NCI-H2227 (cell line): Measurements from ENCODE around the gene ATP2A3.

ENCODE experiments used
- DNase-seq: peaks from one replicate; lab custom pipeline; 2025; ENCODE audit not compliant: unreplicated experiment; lab: John Stamatoyannopoulos, UW

The ATP2A3 gene

DNA sequence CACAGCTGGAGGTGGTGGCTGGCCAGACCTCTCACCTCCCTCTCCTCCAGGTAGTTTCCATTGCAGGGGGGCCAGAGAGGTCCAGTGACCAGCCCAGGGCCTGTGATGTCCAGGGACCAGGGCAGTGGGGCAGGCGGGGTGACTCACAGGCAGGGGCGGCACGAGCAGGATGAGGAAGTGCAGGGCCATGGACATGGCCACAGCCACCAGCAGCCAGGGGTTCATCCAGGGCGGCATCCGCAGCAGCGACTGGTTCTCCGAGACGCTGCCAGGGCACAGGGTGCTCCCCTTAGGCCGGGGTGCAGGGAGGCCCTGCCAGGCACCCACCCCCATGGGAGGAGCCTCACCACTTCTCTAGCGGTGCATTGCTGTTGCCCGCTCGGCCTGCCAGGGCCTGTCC, 35.1 kb downstream of the ATP2A3 start:
- no peak for DNase-seq

DNA sequence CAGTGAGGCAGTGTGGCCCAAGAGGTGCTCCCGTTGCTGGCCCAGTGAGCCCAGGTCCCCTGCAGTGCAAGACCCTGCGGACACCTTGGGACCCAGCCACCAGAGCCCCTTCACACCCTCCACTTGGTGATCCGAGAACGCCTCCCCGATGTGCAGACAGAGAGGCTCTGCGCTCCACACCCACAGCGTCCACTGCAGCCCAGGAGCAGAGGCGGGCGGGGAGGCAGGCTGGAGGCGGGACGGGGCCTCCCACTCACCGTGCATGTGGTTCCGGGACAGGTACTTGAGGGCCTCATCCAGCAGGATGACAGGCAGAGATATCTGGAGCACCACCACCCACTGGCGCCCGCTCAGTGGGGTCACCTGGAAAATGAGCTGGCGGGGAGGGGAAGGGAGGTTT, 35.8 kb downstream of the ATP2A3 start:
- no peak for DNase-seq

DNA sequence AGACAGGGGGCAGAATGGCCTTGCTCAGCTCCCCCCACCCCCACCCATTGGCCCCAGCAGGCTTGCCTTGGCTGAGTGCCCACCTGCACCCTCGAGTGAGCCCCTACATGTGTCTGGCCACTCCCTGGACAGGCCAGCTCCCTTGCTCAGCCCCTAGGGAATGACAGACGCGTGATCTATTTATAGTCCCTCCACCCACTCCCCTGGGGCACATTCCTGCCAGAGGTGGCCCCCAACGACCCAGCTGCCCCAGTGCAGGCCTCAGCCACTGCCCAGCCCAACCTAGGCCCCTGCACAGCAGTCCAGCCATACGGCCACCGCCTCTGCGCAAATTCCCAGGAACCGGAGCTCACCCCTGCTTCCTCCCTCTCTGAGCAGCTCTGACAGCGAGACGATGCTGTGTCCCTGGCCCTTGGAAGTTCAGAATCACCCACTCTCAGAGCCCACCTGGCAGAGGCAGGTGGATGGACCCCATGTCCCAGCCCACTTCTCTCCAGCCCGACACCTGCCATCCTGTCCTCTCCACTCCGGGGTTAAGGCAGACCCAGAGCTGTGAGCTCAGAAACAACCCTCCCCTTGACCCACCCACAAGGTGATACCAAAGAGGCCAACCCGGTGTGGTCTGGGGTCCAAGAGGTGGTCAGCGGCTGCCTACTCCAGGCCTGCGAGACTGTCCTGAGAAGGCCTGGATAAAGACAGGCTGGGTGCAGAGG, 36.5 kb downstream of the ATP2A3 start:
- DNase-seq: no peak

DNA sequence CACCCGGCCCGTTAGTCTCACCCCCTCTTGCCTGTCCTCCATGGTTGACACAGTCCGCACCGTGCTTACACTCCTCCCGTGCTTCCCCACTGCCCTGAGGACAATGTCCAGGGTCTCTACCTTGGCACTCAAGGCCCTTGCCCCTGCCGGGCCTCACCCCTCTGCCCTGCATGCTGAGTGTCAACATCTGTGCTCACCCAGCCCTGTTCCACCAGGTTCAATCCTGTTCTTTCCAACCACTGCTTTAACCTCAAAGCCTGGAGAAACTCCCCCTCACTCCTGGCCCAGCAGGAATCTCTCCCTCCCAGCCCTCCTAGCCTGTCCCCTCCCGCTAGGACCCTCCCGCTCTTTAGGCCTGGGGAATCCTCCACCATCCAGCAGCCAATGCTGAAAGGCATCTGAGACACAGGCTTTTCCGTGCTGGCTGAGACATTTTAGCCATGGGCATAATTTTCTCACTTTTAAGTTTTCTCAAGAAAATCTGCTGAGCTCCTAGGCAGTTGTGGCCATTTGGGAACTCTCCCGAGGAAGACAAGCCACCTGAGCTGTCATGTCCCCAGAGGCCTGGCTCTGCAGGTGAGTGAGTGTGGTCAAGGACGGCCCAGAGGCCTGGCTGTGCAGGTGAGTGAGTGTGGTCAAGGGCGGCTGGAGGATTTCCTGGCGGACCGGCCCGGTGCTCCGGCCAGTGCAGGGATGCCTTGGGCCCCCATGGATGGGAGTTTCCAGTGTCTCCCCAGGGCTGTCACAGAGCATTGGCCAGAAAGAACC, 37.2 kb downstream of the ATP2A3 start:
- DNase-seq: no peak

- DNase-seq: no peak
Observed at GRCh38 chr17:3925684-3926485, 38.4 kb downstream of the ATP2A3 start.

- no peak for DNase-seq
Observed at GRCh38 chr17:3924512-3925350, 39.5 kb downstream of the ATP2A3 start.

GRCh38 chr17:3923466-3924190, 40.6 kb downstream of the ATP2A3 start:
- no peak for DNase-seq

GRCh38 chr17:3922765-3923164, 41.5 kb downstream of the ATP2A3 start:
- DNase-seq: no peak

GRCh38 chr17:3921502-3922319, 42.5 kb downstream of the ATP2A3 start:
- DNase-seq: no peak

- DNase-seq: no peak
Observed at GRCh38 chr17:3921006-3921405, 43.2 kb downstream of the ATP2A3 start.

DNA sequence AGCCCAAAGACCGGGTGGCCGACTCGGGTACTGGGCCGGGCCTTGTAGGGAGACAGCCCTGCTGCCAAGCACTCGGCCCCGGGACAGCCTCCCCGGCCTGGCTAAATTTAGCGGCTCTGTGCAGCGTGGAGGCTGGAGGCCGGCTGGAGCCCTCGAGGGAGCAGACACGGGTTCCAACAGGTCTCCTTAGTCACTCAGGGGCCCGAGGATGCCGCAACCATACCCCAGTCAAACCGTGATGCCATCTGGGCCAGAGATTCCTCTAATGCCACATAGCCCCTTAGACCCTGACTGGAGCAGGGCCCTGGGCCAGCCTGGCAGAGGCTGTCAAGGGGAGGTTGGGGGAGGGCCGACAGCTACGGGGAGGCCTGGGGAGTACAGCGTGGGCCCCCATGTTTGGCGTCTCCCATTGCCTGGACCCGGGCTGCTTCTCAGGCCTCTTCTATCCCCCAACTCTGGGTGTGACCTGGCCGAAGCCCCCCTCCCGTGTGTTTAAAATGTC, 45.1 kb downstream of the ATP2A3 start:
- no peak for DNase-seq

DNA sequence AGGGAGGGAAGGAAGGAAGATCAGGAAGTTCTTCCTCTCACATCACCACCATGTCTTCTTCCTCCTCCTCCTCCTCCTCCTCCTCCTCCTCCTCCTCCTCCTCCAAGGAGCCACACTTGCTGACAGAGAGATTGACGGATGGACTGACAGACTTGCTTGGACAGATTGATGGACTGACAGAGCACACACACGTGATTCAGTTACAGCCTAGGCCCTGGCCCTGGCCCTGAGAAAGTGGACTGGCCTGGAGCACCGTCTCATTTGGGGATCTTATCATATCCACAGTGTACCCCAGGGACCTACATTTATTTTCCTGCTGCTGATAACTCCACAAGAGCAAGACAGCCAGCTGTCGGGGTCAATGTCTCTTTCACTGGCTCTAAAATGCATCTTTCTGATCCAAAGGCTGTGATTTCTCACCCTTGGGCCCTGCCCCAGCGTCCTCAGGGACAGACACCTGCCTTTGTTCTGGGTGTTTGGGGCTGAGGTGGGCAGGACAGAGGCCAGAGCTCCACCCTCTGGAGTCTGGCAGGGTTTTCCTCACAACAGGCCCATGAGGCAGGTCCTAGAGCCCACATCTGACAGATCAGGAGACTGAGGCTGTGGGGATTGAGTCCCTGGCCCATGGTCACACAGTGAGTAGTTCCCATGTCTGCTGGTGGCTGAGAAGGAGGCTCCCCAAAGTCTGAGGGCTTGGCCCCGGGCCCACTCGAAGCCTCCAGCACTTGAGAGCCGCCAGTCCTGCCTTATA, 45.7 kb downstream of the ATP2A3 start:
- no peak for DNase-seq

GRCh38 chr17:3917391-3917931, 46.8 kb downstream of the ATP2A3 start:
- DNase-seq: no peak

DNA sequence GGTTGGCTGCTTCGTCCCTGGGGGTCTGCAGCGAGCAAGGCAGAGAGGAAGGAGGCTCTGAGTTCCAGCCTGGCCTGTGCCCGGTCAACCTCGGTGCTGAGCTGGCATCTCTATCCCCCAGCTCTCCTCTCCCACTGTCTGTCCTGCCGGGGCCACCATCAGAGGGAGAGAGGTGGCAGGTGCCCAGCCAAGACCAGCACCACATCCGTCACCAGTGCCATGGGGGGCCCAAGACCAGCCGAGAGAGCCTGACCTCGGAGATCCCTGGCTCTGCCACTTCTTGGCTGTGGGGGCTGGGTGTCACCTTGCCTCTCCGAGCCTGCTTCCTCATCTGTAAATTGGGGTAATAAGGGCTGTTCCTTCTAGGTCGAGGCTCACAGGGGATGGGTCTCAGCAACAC, 47.4 kb downstream of the ATP2A3 start:
- DNase-seq: no peak

- no peak for DNase-seq
Observed at GRCh38 chr17:3915995-3916696, 48.1 kb downstream of the ATP2A3 start, which contains the start of gene P2RX1. TSS of gene P2RX1 (minus strand) at chr17:3916465. CDS start at chr17:3916225, 240 bp downstream.

DNA sequence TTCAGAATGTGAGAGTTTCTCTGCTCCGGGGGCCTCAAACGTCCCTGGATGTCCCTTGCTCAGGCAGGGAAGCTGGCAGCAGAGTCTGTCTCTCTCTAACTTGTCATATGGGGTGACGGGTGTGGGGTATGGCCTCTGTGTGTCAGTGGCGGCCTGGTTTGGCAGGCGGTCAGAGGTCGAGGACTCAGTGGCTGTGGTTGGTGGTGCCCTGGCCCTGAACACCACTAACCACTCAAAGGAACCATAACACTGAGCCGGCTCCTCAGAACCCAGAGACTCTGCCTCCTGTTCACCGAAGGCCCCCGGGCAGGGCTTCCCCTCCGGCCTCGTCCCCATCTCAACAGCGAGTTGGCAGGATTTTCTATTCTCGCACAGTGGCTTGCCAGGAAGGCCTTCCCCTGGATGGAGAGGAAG, 48.6 kb downstream of the ATP2A3 start:
- no peak for DNase-seq

DNA sequence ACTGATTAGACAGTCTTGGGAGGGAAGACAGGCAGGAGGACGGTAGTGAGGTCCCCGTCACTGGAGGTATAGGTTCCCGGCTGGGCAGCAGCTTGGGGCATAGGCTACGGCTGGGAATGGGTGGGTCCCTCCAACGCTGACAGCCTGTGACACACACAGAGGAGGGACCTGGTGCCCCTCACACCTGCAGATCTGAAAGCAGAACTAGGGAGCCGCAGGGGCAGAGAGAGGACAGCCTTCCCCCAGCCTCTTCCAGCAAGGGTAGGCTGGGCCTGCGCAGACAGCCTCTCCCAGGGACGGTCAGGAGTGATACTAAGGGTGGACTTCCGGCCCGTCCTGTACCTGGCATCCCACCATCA, 49.9 kb downstream of the ATP2A3 start:
- no peak for DNase-seq
